ENCODE results near the gene TCF21.
"Not testable (repeated sequence)": the region's sequence is repeated elsewhere in the genome, so short reads cannot be mapped to it uniquely, and the experiment has no call there.

TCF21 gene

DNA sequence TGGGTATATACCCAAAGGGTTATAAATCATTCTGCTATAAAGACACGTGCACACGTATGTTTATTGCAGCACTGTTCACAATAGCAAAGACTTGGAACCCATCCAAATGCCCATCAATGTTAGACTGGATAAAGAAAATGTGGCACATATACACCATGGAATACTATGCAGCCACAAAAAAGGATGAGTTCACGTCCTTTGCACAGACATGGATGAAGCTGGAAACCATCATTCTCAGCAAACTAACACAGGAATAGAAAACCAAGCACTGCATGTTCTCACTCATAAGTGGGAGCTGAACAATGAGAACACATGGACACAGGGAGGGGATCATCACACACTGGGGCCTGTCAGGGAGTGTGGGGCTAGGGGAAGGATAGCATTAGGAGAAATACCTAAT, 47.4 kb downstream of the TCF21 start:
- DNase-seq = not testable (repeated sequence)

- no peak for DNase-seq
Observed at GRCh38 chr6:133937909-133938308, 49.0 kb downstream of the TCF21 start.

DNA sequence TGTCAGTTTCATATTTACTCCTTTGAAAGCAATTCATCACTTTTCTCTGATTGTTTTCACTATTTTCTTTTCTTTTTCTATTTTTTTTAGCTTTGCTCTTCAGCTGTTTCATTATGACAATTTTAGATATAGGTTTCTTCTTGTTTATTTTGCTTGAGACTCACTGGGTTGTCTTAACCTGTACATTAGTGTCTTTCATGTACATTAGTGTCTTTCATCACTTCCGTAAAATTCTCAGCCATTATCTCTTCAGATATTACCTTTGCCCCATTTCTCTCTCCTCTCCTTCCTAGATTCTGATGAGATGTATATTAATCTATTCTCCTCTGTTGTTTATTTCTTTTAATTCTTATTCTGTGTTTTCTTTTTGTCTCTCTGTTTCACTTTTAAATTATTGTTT, 49.6 kb downstream of the TCF21 start:
- no peak for DNase-seq

DNA sequence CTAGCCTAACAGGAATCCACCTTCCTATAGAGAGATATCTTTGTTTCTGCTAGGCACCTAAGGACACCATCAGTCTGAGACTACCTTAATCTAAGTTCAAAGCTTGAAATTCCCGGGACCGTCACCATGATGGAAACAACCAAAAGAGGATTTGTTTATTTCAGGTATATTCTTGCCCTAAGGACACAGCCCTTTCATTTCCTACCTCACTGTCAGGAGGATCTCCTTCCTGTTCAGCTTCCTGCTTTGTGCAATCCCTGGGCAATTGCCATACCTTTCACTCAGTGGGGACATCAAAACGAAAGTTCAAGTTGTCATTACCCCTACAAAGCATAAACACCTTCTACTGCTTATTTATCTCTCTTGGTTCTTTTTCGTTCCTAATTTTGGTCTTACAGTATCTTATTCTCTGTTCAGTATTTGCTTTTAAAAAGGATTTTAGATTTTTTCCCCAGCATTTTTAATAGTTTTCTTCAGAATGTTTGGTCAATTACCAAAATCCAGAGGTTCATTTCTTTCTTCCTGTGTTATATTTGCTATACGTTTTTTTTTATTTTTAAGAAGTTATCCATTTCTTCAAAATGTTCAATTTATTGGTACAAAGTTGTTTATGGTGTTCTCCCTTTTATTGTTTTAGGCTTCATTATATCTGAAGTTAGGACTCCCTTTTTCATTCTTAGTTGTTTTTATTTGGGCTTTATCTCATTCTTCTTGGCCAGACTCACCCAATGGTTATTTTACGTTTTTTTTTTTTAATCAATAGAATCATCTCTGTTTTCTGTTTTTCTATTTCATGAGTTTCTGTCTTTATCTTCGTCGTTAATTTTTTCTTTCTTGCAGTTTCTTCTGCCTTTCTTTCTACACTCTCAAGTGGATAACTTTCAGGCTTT, 51.1 kb downstream of the TCF21 start:
- DNase-seq = no peak
